HG03575 (cell line): ENCODE results near the gene PRKCQ.
"Not testable (repeated sequence)": the region's sequence is repeated elsewhere in the genome, so short reads cannot be mapped to it uniquely, and the experiment has no call there.

Experiments
- ATAC-seq: cut with Tn5 transposase; IDR thresholded peaks from one replicate; pipeline ENCODE4 v1.9.1; 2021; ENCODE audit not compliant: unreplicated experiment, insufficient number of reproducible peaks, low FRiP score; ENCODE audit errors: extremely low read depth

The PRKCQ gene

GRCh38 chr10:6383096-6383812 lies 196.8 kb downstream of the PRKCQ start:
- no peak for ATAC-seq

GRCh38 chr10:6382081-6382480 lies 198.0 kb downstream of the PRKCQ start:
- no peak for ATAC-seq

GRCh38 chr10:6380478-6380877 lies 199.6 kb downstream of the PRKCQ start:
- not testable (repeated sequence) for ATAC-seq

GRCh38 chr10:6379015-6379776 lies 200.9 kb downstream of the PRKCQ start:
- no peak for ATAC-seq
